HL-60/S4 (cell line): ENCODE data around the gene BAZ2B.
"Not testable (repeated sequence)": the region's sequence is repeated elsewhere in the genome, so short reads cannot be mapped to it uniquely, and the experiment has no call there.

ENCODE experiments used
- in situ Hi-C: fragments of 300-500 bp; cut with MboI; formaldehyde crosslinking; loops from 2 replicates; pipeline ENCODE4 v1.14.3; 2022; ENCODE audit warnings: low sequenced_read_pairs

Gene BAZ2B

GRCh38 chr2:159542101-159542500 lies 74.2 kb downstream of the BAZ2B start:
- in situ Hi-C loops: no loop called here

GRCh38 chr2:159539701-159540100 lies 76.6 kb downstream of the BAZ2B start:
- in situ Hi-C loops: no loop called here

- in situ Hi-C loops: no loop called here
Observed at GRCh38 chr2:159538801-159539200, 77.5 kb downstream of the BAZ2B start.

- in situ Hi-C loops: not testable (repeated sequence)
Observed at GRCh38 chr2:159535261-159535660, 81.1 kb downstream of the BAZ2B start.

- in situ Hi-C loops: no loop called here
Observed at GRCh38 chr2:159531475-159531874, 84.9 kb downstream of the BAZ2B start.

- in situ Hi-C loops: no loop called here
Observed at GRCh38 chr2:159526433-159526832, 89.9 kb downstream of the BAZ2B start.

- in situ Hi-C loops: no loop called here
Observed at GRCh38 chr2:159525012-159525411, 91.3 kb downstream of the BAZ2B start.

GRCh38 chr2:159521272-159521671 lies 95.1 kb downstream of the BAZ2B start:
- in situ Hi-C loops: no loop called here

GRCh38 chr2:159518321-159519005 lies 97.9 kb downstream of the BAZ2B start:
- in situ Hi-C loops: no loop called here

- in situ Hi-C loops: no loop called here
Observed at GRCh38 chr2:159516241-159516758, 100.0 kb downstream of the BAZ2B start.

GRCh38 chr2:159515441-159515840 lies 100.9 kb downstream of the BAZ2B start:
- in situ Hi-C loops: no loop called here

GRCh38 chr2:159513745-159514144 lies 102.6 kb downstream of the BAZ2B start:
- in situ Hi-C loops: no loop called here

- in situ Hi-C loops: no loop called here
Observed at GRCh38 chr2:159508140-159508539, 108.2 kb downstream of the BAZ2B start.

GRCh38 chr2:159506764-159507440 lies 109.4 kb downstream of the BAZ2B start:
- in situ Hi-C loops: no loop called here

- in situ Hi-C loops: no loop called here
Observed at GRCh38 chr2:159506202-159506601, 110.1 kb downstream of the BAZ2B start.

GRCh38 chr2:159505196-159505595 lies 111.2 kb downstream of the BAZ2B start:
- in situ Hi-C loops: no loop called here

- in situ Hi-C loops: no loop called here
Observed at GRCh38 chr2:159501743-159502142, 114.6 kb downstream of the BAZ2B start.

GRCh38 chr2:159497847-159498246 lies 118.5 kb downstream of the BAZ2B start:
- in situ Hi-C loops: no loop called here

- in situ Hi-C loops: no loop called here
Observed at GRCh38 chr2:159497256-159497655, 119.1 kb downstream of the BAZ2B start.

GRCh38 chr2:159489476-159489875 lies 126.9 kb downstream of the BAZ2B start:
- in situ Hi-C loops: no loop called here

- in situ Hi-C loops: no loop called here
Observed at GRCh38 chr2:159484532-159484931, 131.8 kb downstream of the BAZ2B start.

- in situ Hi-C loops: no loop called here
Observed at GRCh38 chr2:159476329-159476728, 140.0 kb downstream of the BAZ2B start.
